ENCODE data around the gene ATP6V1G2.

The ATP6V1G2 gene

GRCh38 chr6:31534011-31534410, 12.4 kb downstream of the ATP6V1G2 start:
- TF ChIP-seq CSRNP3 (CRISPR knock-in tag; IDR thresholded peaks at IDR 0.05) (no peak), ARNTL (CRISPR knock-in tag; IDR thresholded peaks at IDR 0.05; ENCODE audit: borderline replicate concordance, low read depth) (no peak), POU6F1 (CRISPR knock-in tag; IDR thresholded peaks at IDR 0.05; ENCODE audit: borderline replicate concordance, low read depth) (no peak), ZNF565 (CRISPR knock-in tag; conservative IDR thresholded peaks at IDR 0.05; ENCODE audit: low read depth) (no peak), TOX (CRISPR knock-in tag; IDR thresholded peaks at IDR 0.05; ENCODE audit: borderline replicate concordance) (no peak), ZFP3 (CRISPR knock-in tag; IDR thresholded peaks at IDR 0.05) (no peak), ISL1 (CRISPR knock-in tag; IDR thresholded peaks at IDR 0.05) (no peak)
- ATAC-seq = no peak

- TF ChIP-seq RARB (CRISPR knock-in tag; IDR thresholded peaks at IDR 0.05) = no peak
- no peak for TF ChIP-seq CREB5 (CRISPR knock-in tag; IDR thresholded peaks at IDR 0.05; ENCODE audit: low read depth)
- no peak for TF ChIP-seq CSRNP3 (CRISPR knock-in tag; IDR thresholded peaks at IDR 0.05)
- TF ChIP-seq TOX (CRISPR knock-in tag; IDR thresholded peaks at IDR 0.05; ENCODE audit: borderline replicate concordance) = no peak
- no peak for TF ChIP-seq GLIS3 (CRISPR knock-in tag; IDR thresholded peaks at IDR 0.05)
- TF ChIP-seq ZFP3 (CRISPR knock-in tag; IDR thresholded peaks at IDR 0.05) = no peak
- no peak for TF ChIP-seq ZNF565 (CRISPR knock-in tag; conservative IDR thresholded peaks at IDR 0.05; ENCODE audit: low read depth)
- TF ChIP-seq CSDC2 (CRISPR knock-in tag; IDR thresholded peaks at IDR 0.05) = no peak
- no peak for TF ChIP-seq PPARA (CRISPR knock-in tag; IDR thresholded peaks at IDR 0.05; ENCODE audit: borderline replicate concordance)
Measured at GRCh38 chr6:31533455-31533841, 13.0 kb downstream of the ATP6V1G2 start.

GRCh38 chr6:31532644-31533454, 13.6 kb downstream of the ATP6V1G2 start:
- TF ChIP-seq ZC3H10 (CRISPR knock-in tag; IDR thresholded peaks at IDR 0.05) = no peak
- TF ChIP-seq POU6F1 (CRISPR knock-in tag; IDR thresholded peaks at IDR 0.05; ENCODE audit: borderline replicate concordance, low read depth) = no peak
- TF ChIP-seq BACH2 (CRISPR knock-in tag; IDR thresholded peaks at IDR 0.05; ENCODE audit: borderline replicate concordance) = no peak
- no peak for TF ChIP-seq CREB5 (CRISPR knock-in tag; IDR thresholded peaks at IDR 0.05; ENCODE audit: low read depth)
- no peak for TF ChIP-seq ZNF565 (CRISPR knock-in tag; conservative IDR thresholded peaks at IDR 0.05; ENCODE audit: low read depth)
- no peak for TF ChIP-seq SNAI2 (CRISPR knock-in tag; IDR thresholded peaks at IDR 0.05)
- TF ChIP-seq RARB (CRISPR knock-in tag; IDR thresholded peaks at IDR 0.05) = no peak
- TF ChIP-seq OSR1 (CRISPR knock-in tag; IDR thresholded peaks at IDR 0.05) = no peak
- TF ChIP-seq CSRNP3 (CRISPR knock-in tag; IDR thresholded peaks at IDR 0.05) = no peak
- TF ChIP-seq ZFP30 (CRISPR knock-in tag; IDR thresholded peaks at IDR 0.05) = no peak
- TF ChIP-seq TOX (CRISPR knock-in tag; IDR thresholded peaks at IDR 0.05; ENCODE audit: borderline replicate concordance) = no peak
- no peak for TF ChIP-seq ZFP3 (CRISPR knock-in tag; IDR thresholded peaks at IDR 0.05)
- ATAC-seq = no peak

More at GRCh38 chr6:31533455-31533841, 13.0 kb downstream of the ATP6V1G2 start:
- no peak for ATAC-seq
